T-helper 22 cell (primary cell): ENCODE measurements around the gene TENM3.

Experiments
- DNase-seq: peaks from one replicate; pipeline ENCODE4 v3.0.0-alpha.2; 2020; ENCODE audit warnings: low read depth

TENM3 gene

GRCh38 chr4:182453830-182454229, 210.6 kb downstream of the TENM3 start:
- DNase-seq: no peak

DNA sequence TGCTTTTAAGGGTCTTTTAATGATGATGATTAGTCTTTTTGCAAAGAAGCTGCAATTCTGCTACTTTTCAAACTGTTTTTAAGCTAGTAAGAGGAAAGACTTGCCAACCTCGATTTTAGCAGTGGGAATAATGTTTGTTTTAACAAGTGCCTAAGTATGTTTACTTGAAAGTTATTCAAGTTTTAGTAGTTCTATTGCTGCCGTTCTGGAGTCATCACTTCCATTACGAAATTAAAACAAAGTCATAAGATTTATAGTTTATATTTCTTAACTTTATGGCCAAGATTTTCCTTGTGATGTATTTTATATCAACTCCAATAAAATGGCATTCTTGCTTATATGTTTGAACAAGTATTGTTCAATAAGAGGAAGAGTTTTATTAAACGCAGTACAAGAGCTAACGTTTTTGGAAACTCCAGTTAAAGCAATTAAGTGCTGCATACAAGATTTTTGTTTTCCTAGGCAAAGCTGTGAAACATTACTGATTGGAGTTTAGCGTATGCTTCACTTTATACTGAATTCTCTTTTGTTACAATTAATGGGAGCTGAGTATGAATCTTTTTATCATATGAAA, 211.3 kb downstream of the TENM3 start:
- DNase-seq: no peak

GRCh38 chr4:182465114-182465513, 221.9 kb downstream of the TENM3 start:
- DNase-seq: no peak

DNA sequence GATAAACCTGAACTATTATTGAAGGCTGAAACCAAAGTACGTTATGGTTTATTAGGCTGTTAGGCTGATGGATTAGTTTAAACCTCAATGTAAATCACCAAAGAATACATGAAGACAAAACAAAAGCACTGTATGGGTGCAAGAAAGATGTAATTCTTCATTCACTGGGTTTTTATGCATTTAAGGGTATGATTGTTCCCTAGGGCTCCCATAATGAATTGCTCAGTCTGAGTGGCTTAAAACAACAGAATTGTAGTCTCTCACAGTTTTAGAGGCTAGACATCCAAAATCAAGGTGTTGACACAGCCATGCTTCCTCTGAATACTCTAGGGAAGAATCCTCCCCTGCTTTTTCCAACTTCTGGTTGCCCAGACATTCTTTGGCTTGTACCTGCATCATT, 222.8 kb downstream of the TENM3 start:
- no peak for DNase-seq

DNA sequence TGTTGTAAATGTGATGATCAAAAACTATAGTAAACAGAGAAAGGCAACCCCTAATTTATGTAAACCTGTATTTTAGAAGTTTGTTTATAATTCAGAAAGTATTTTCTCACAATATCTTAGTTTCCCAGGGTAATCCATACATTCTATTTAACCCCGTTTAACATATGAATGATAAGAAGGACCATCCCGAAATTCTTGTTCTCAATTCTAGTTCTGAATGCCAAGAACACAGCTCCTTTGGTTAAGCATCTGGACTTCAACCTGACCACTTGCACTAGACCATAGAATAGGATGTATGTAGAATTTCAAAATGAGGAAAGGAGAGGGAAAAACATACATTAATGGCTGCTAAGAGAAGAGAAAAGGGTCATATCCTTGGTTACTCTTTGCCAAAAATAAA, 227.0 kb downstream of the TENM3 start:
- DNase-seq: no peak

DNA sequence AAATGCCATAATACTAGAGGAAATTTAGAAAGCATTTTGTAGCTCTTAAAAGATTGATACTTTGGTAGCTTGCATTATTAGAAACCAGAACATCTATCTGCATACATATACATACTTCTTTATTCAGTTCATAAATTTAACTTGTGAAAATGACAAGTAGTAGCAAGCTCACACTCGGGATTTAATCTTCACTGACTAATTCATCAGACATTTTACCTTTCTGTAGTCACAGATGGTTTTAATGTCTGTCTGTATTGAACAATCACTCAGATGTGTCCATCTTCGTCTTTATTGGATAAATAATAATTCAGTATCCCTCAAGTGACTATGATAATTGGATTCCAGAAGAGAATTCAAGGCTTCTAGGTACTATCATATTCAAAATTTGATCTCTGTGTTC, 232.3 kb downstream of the TENM3 start:
- DNase-seq: no peak

DNA sequence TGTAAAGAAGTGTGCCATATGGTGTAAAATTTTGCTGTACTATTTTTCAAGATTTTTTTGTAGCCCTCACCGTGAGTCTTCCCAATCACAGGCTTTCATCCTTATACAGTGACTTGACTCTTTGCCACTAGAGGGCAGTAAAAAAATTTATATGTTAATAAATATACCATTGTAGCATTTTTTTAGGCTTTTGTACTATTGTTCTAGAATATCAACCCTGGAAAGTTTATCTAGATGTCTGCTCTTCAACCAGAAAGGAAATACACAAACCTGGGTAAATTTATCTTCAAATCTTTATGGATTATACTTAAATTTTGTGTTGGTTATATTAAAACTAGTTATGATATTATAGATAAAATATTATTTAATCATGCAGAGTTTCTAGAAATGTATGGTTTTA, 235.3 kb downstream of the TENM3 start:
- DNase-seq: no peak

DNA sequence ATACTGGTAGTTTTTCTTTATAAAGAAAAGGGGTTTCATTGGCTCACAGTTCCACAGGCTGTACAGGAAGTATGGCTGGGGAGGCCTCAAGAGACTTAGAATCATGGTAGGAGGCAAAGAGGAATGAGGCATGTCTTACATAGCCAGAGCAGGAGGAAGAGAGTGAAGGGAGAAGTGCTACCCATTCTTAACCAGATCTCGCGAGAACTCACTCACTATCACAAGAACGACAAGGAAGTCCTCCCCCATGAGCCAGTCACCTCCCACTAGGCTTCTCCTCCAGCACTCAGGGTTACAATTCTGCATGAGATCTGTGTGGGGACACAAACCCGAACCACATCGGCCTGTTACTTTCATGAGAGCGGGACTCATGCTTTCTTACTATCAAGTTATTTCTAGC, 240.5 kb downstream of the TENM3 start:
- DNase-seq: no peak

GRCh38 chr4:182486881-182487280, 243.7 kb downstream of the TENM3 start:
- no peak for DNase-seq

GRCh38 chr4:182488896-182489295, 245.7 kb downstream of the TENM3 start:
- DNase-seq: no peak

GRCh38 chr4:182489607-182490006, 246.4 kb downstream of the TENM3 start:
- DNase-seq: no peak

- DNase-seq: no peak
These were observed 248.5 kb downstream of the TENM3 start for GRCh38 chr4:182491719-182492118.

GRCh38 chr4:182492423-182492822, 249.2 kb downstream of the TENM3 start:
- no peak for DNase-seq

DNA sequence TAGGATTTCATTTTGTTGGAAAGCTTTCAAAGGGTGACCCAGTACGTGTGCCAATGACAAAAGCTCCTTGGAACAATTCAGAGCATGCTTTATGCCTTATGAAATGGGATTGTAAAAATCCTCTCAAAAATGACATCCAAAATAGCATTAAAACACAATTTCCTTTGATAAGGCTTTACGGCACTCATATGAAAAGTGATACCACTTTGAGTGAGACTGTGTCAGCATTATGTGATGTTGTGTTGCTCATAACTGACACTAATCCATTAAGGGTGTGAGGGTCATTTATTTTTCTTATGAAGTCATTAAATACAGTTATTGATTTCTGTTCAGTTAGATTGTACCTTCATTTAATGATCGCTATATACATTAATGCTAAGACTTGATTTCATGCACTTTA, 250.2 kb downstream of the TENM3 start:
- no peak for DNase-seq

GRCh38 chr4:182494103-182494502, 250.9 kb downstream of the TENM3 start:
- DNase-seq: no peak

GRCh38 chr4:182495031-182495430, 251.8 kb downstream of the TENM3 start:
- no peak for DNase-seq

GRCh38 chr4:182495645-182496385, 252.6 kb downstream of the TENM3 start:
- no peak for DNase-seq

- DNase-seq: no peak
These were observed 253.2 kb downstream of the TENM3 start for GRCh38 chr4:182496408-182496807.

DNA sequence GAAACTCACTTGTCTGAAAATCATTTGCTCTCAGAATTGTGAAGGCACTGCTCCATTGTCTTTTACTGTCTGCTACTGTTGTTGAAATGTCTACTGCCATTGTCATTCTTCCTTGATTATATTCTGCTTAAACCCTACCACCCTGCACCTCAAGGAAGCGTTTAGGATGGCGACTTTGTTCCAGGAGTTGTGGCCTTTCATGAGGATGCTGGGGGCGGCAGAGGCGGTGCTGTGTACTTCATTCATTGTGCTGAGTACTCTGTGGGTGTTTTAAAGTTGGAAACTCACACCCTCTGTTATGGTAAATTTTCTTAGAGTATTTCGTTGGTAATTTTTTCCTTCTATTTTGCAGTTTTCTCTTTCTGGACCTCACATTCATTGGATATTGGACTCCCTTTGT, 258.9 kb downstream of the TENM3 start:
- DNase-seq: no peak

- no peak for DNase-seq
These were observed 261.3 kb downstream of the TENM3 start for GRCh38 chr4:182504463-182504862.

- no peak for DNase-seq
These were observed 264.6 kb downstream of the TENM3 start for GRCh38 chr4:182507805-182508204.

- no peak for DNase-seq
These were observed 267.6 kb downstream of the TENM3 start for GRCh38 chr4:182510836-182511235.

DNA sequence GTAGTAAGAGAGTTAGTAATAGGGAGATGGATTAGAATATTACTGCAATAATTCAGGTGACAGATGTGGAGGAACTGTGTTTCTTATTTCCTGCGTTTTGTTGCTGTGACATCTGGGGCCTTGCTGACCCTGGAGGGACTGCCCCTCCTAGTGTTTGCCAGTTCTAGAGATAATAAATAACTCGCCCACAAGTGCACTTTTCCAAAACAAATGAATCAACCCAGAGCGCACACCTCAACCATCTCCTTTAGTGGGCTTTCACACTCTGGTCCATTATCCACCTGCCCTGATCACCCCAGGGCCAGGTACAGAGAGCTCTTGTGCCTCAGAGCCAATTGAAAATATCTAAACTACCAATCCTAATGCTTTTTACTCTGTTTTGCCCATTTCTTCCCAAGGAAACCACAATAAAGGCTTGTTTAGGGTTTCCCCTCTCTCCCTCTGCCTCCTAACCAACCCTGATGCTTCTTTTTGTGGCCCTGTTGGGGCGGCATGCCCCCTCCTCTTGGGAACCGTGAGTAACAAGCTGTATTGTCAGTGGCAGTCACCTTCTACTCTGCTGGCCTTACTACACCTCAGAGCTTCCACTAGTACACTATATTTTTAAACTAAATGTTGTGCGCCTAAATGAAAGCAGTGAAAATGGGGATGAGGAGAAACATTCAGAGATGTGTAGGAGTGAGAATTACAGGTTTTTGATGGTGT, 270.5 kb downstream of the TENM3 start:
- DNase-seq: no peak
